SK-N-SH (cell line): ENCODE measurements around the gene GRPEL2. TPM values are rescaled to one million over a fixed set of nuclear protein-coding genes. Genes with fewer than 3 reads are reported as not detected.

Source experiments
- CTCF ChIA-PET: fragments of 300-600, 350-600 bp; formaldehyde crosslinking; extraction: SDS; loops from one replicate; lab custom pipeline; 2021; lab: Yijun Ruan, JAX
- POLR2A ChIA-PET: fragments of 350-600 bp; sonication (Branson Sonifier 250); formaldehyde crosslinking; extraction: SDS; loops from one replicate; lab custom pipeline; 2020; ENCODE audit warnings: antibody characterized with exemption, inconsistent platforms; lab: Yijun Ruan, JAX
- DNase-seq: peaks from one replicate; pipeline ENCODE4 v3.0.0; 2012
- H2AFZ ChIP-seq: fragments of 200-600 bp; sonication (generic); 2 replicates; pipeline ENCODE4 v1.8.1; 2016; ENCODE audit warnings: antibody characterized with exemption, mild to moderate bottlenecking, low read depth
- H3F3A ChIP-seq: fragments of 200-600 bp; sonication (generic); replicated peaks from 2 replicates; pipeline ENCODE3; 2016; ENCODE audit warnings: antibody characterized with exemption, mild to moderate bottlenecking; ENCODE audit not compliant: insufficient read depth
- H3K27ac ChIP-seq, 2 experiments: fragments of 200-500 bp in 1 of 2; fragments of 200-600 bp in 1 of 2; sonication (Bioruptor generic) in 1 of 2; sonication (generic), shearing (Covaris generic) in 1 of 2; 2 replicates each; pipeline versions ENCODE4 v1.5.1 to v1.6.1; 2014 to 2016; ENCODE audit warnings: low read depth in 2 of 2, inconsistent platforms in 1 of 2, low read length in 1 of 2, mild to moderate bottlenecking in 1 of 2, mixed read lengths in 1 of 2
- H3K27me3 ChIP-seq: fragments of 200-600 bp; sonication (generic), shearing (Covaris generic); 2 replicates; pipeline ENCODE4 v1.6.1; 2016; ENCODE audit warnings: mixed run types; ENCODE audit not compliant: insufficient read depth
- H3K36me3 ChIP-seq, 2 experiments: fragments of 200-500 bp in 1 of 2; fragments of 200-600 bp in 1 of 2; sonication (Bioruptor generic) in 1 of 2; sonication (generic) in 1 of 2; replicated peaks in 1 of 2; 2 replicates each; pipeline versions ENCODE3 to v1.5.1; 2014 to 2016; ENCODE audit warnings: low read length in 1 of 2, mild to moderate bottlenecking in 1 of 2; ENCODE audit not compliant: insufficient read depth in 2 of 2, control insufficient read depth in 1 of 2
- H3K4me1 ChIP-seq, 2 experiments: fragments of 200-500 bp in 1 of 2; fragments of 200-600 bp in 1 of 2; sonication (Bioruptor generic) in 1 of 2; sonication (generic), shearing (Covaris generic) in 1 of 2; 2 replicates each; pipeline versions ENCODE4 v1.5.1 to v1.6.1; 2014 to 2016; ENCODE audit warnings: low read depth in 1 of 2, low read length in 1 of 2, mixed run types in 1 of 2; ENCODE audit not compliant: insufficient read depth in 2 of 2, control insufficient read depth in 1 of 2
- H3K4me2 ChIP-seq: fragments of 200-600 bp; sonication (generic), shearing (Covaris generic); 2 replicates; pipeline ENCODE4 v1.6.1; 2017; ENCODE audit warnings: mixed run types
- H3K4me3 ChIP-seq, 2 experiments: fragments of 200-500 bp in 1 of 2; fragments of 200-600 bp in 1 of 2; sonication (Bioruptor generic) in 1 of 2; sonication (generic), shearing (Covaris generic) in 1 of 2; 2 replicates each; pipeline versions ENCODE4 v1.5.1 to v1.8.1; 2014 to 2016; ENCODE audit warnings: low read depth in 2 of 2, inconsistent platforms in 1 of 2, low read length in 1 of 2, mild to moderate bottlenecking in 1 of 2, mixed read lengths in 1 of 2, moderate library complexity in 1 of 2
- H3K79me2 ChIP-seq: fragments of 200-600 bp; sonication (generic); 2 replicates; pipeline ENCODE4 v1.8.1; 2017; ENCODE audit warnings: mild to moderate bottlenecking; ENCODE audit not compliant: insufficient read depth
- H3K9ac ChIP-seq: fragments of 200-600 bp; sonication (generic); 2 replicates; pipeline ENCODE4 v1.6.1; 2017; ENCODE audit warnings: mixed run types
- H3K9me2 ChIP-seq: fragments of 200-600 bp; sonication (generic); 2 replicates; pipeline ENCODE4 v1.6.1; 2017; ENCODE audit warnings: mixed run types
- H3K9me3 ChIP-seq: fragments of 200-600 bp; sonication (generic); 2 replicates; pipeline ENCODE4 v1.6.1; 2017; ENCODE audit warnings: mixed run types, mild to moderate bottlenecking, moderate library complexity
- H4K20me1 ChIP-seq: fragments of 200-600 bp; sonication (generic); 2 replicates; pipeline ENCODE4 v1.6.1; 2017; ENCODE audit warnings: mild to moderate bottlenecking, mixed run types; ENCODE audit not compliant: insufficient read depth
- ELF1 ChIP-seq: IDR thresholded peaks from 2 replicates; pipeline ENCODE4 v1.4.0; 2012
- EZH2phosphoT487 ChIP-seq: fragments of 200-600 bp; sonication (generic); IDR thresholded peaks from 2 replicates; pipeline ENCODE4 v1.6.1; 2017; ENCODE audit warnings: low read depth, mixed run types, mild to moderate bottlenecking, antibody characterized with exemption, moderate library complexity, borderline replicate concordance
- FOXJ3 ChIP-seq: sonication (generic); formaldehyde crosslinking; IDR thresholded peaks from 2 replicates; pipeline ENCODE4 v1.5.1; 2020; ENCODE audit warnings: mild to moderate bottlenecking, missing genetic modification reagents
- FOXM1 ChIP-seq: IDR thresholded peaks from 2 replicates; pipeline ENCODE4 v1.4.0; 2012; ENCODE audit warnings: low read depth, mild to moderate bottlenecking
- GATA2 ChIP-seq: sonication (generic); formaldehyde crosslinking; IDR thresholded peaks from 2 replicates; pipeline ENCODE4 v1.5.0; 2020; ENCODE audit warnings: mild to moderate bottlenecking, missing genetic modification reagents
- MXI1 ChIP-seq: IDR thresholded peaks from 2 replicates; pipeline ENCODE4 v1.6.1; 2012; ENCODE audit warnings: mild to moderate bottlenecking, low read depth, low read length, improper control_type of control experiment
- NRF1 ChIP-seq: IDR thresholded peaks from 2 replicates; pipeline ENCODE4 v1.6.1; 2012; ENCODE audit warnings: low read depth, mild to moderate bottlenecking, low read length
- POLR2AphosphoS5 ChIP-seq: IDR thresholded peaks from 2 replicates; pipeline ENCODE4 v1.6.1; 2012; ENCODE audit warnings: low read depth, low read length
- RCOR1 ChIP-seq: fragments of 150-350 bp; IDR thresholded peaks from 2 replicates; pipeline ENCODE4 v1.6.1; 2017; ENCODE audit warnings: antibody characterized with exemption, low read length
- REST ChIP-seq: IDR thresholded peaks from 2 replicates; pipeline ENCODE4 v1.6.1; 2012; ENCODE audit warnings: mild to moderate bottlenecking, low read depth, low read length, moderate library complexity
- RFX5 ChIP-seq: IDR thresholded peaks from 2 replicates; pipeline ENCODE4 v1.6.1; 2012; ENCODE audit warnings: mild to moderate bottlenecking, improper control_type of control experiment, low read length
- RXRA ChIP-seq: IDR thresholded peaks from 2 replicates; pipeline ENCODE4 v1.4.0; 2012; ENCODE audit warnings: low read depth, mild to moderate bottlenecking, borderline replicate concordance
- SMC3 ChIP-seq: IDR thresholded peaks from 2 replicates; pipeline ENCODE4 v1.6.1; 2012; ENCODE audit warnings: low read depth, low read length, improper control_type of control experiment
- TAF1 ChIP-seq: IDR thresholded peaks from 2 replicates; pipeline ENCODE4 v1.6.1; 2012; ENCODE audit warnings: low read depth, mild to moderate bottlenecking, low read length, moderate library complexity, borderline replicate concordance
- TEAD4 ChIP-seq: IDR thresholded peaks from 2 replicates; pipeline ENCODE4 v1.4.0; 2012; ENCODE audit warnings: mild to moderate bottlenecking, borderline replicate concordance; ENCODE audit not compliant: insufficient read depth
- USF1 ChIP-seq: IDR thresholded peaks from 2 replicates; pipeline ENCODE4 v1.4.0; 2012; ENCODE audit warnings: low read depth, borderline replicate concordance
- ZBTB33 ChIP-seq: IDR thresholded peaks from 2 replicates; pipeline ENCODE4 v1.4.0; 2012; ENCODE audit warnings: low read depth, borderline replicate concordance
- WGBS: methylation state at CpG from one replicate; pipeline ENCODE4 v1.1.6; 2017; ENCODE audit warnings: low lambda C conversion rate; 5-methylcytosine and 5-hydroxymethylcytosine counted together
- polyA plus RNA-seq, 3 experiments: library from polyadenylated mRNA; depleted of rRNA; stranded (reverse); fragments of >200 nt; gene quantifications; 2 replicates each; pipeline ENCODE4 v1.2.3, GENCODE V29; 2012
- TF ChIP-seq, protein P1 (sequence below): IDR thresholded peaks from 2 replicates; pipeline ENCODE4; 2012
- TF ChIP-seq, protein P2 (sequence below): fragments of 150-350 bp; IDR thresholded peaks from 2 replicates; pipeline ENCODE4 v1.6.1; 2016; ENCODE audit warnings: mild to moderate bottlenecking, low read depth, low read length

The GRPEL2 gene
- polyA plus RNA-seq, 1 of the 3 experiments (the other 2 are of a cell fraction), result 4.6 TPM

DNA sequence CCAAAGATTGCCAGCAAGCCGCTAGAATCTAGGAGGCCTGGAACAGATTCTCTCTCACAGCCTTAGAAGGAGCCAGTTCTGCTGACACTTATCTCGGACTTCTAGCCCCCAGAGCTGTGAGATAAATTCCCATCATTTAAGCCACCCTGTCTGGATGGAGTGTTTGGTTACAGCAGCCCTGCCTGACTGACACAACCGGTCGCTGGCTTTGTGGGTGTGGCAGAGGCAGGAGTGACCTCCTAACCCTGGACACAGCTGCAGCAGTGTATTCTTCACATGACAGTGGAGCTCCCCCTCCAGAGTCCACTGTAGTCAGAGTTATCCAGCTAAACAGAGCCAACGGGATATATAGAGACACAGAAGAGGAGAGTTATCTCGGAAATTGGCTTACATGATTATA is 55.0 kb downstream of the GRPEL2 start:
- H3K9me3 ChIP-seq, result no peaks in the 10 kb centered on the region
- H3K27me3 ChIP-seq, result no peaks in the 10 kb centered on the region
- H3K4me2 ChIP-seq, result no peak overlapping the region
- no peaks in the 10 kb centered on the region for H4K20me1 ChIP-seq
- 71% methylated on average over 4 of the region's 6 CpGs for WGBS
- no peak overlapping the region for H3K9ac ChIP-seq
- peak overlapping the region in 1 of 2 experiments; percentile 37; a peak in 1 of 4 replicates for H3K27ac ChIP-seq
- ChIA-PET POLR2A (interaction anchor here (0.5 to 0.7 kb wide), 2 partner anchors 44 to 589 kb away, joined by 3 read pairs; no protein-coding TSS in a partner anchor), CTCF (interaction anchor here (0.9 to 52.5 kb wide), 4 partner anchors 28 to 83 kb away, joined by 3 to 1751 read pairs (median 15); partner anchors contain the start of genes IL17B and PCYOX1L)
- peaks cover 25% of the 10 kb centered on the region for H3F3A ChIP-seq
- no peaks in the 10 kb centered on the region for H3K36me3 ChIP-seq
- no peaks in the 10 kb centered on the region for H3K79me2 ChIP-seq
- H2AFZ ChIP-seq, result no peak overlapping the region
- no peak overlapping the region for H3K4me3 ChIP-seq
- H3K4me1 ChIP-seq, result peaks cover 13 to 20% of the 10 kb centered on the region in 2 experiments; a peak in 3 of 4 replicates
- DNase-seq, result no peak
- TF ChIP-seq RXRA, result no peak
- no peak for TF ChIP-seq RCOR1
- no peak for TF ChIP-seq USF1
- TF ChIP-seq NRF1, result no peak
- TF ChIP-seq, protein P1, sequence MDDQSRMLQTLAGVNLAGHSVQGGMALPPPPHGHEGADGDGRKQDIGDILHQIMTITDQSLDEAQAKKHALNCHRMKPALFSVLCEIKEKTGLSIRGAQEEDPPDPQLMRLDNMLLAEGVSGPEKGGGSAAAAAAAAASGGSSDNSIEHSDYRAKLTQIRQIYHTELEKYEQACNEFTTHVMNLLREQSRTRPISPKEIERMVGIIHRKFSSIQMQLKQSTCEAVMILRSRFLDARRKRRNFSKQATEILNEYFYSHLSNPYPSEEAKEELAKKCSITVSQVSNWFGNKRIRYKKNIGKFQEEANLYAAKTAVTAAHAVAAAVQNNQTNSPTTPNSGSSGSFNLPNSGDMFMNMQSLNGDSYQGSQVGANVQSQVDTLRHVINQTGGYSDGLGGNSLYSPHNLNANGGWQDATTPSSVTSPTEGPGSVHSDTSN, result no peak
- no peak for TF ChIP-seq EZH2phosphoT487
- TF ChIP-seq FOXM1, result no peak
- TF ChIP-seq REST, result no peak
- TF ChIP-seq MXI1, result no peak
- TF ChIP-seq RFX5, result no peak
- no peak for TF ChIP-seq ZBTB33
- TF ChIP-seq POLR2AphosphoS5, result no peak
- TF ChIP-seq TEAD4, result no peak
- TF ChIP-seq, protein P2, sequence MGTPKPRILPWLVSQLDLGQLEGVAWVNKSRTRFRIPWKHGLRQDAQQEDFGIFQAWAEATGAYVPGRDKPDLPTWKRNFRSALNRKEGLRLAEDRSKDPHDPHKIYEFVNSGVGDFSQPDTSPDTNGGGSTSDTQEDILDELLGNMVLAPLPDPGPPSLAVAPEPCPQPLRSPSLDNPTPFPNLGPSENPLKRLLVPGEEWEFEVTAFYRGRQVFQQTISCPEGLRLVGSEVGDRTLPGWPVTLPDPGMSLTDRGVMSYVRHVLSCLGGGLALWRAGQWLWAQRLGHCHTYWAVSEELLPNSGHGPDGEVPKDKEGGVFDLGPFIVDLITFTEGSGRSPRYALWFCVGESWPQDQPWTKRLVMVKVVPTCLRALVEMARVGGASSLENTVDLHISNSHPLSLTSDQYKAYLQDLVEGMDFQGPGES, result no peak
- no peak for TF ChIP-seq SMC3
- no peak for TF ChIP-seq ELF1
- no peak for TF ChIP-seq TAF1
- TF ChIP-seq FOXJ3 (CRISPR knock-in tag), result no peak
- TF ChIP-seq GATA2, result no peak
- no peaks in the 10 kb centered on the region for H3K9me2 ChIP-seq
